DOHH2 (cell line): ENCODE measurements around the gene SLC2A9.

ENCODE experiments used
- EZH2phosphoT487 ChIP-seq: fragments of 200-600 bp; sonication (generic); IDR thresholded peaks from 2 replicates; pipeline ENCODE4 v1.6.1; 2017; ENCODE audit warnings: borderline replicate concordance, mild to moderate bottlenecking, antibody characterized with exemption, low read length, moderate library complexity, mixed read lengths
- TF ChIP-seq, protein P1 (sequence below): fragments of 200-600 bp; sonication (generic); IDR thresholded peaks from one replicate; pipeline ENCODE4 v1.5.1; 2014; ENCODE audit warnings: antibody characterized with exemption, mild to moderate bottlenecking, low read depth, low read length; ENCODE audit not compliant: poor library complexity, severe bottlenecking

DNA sequence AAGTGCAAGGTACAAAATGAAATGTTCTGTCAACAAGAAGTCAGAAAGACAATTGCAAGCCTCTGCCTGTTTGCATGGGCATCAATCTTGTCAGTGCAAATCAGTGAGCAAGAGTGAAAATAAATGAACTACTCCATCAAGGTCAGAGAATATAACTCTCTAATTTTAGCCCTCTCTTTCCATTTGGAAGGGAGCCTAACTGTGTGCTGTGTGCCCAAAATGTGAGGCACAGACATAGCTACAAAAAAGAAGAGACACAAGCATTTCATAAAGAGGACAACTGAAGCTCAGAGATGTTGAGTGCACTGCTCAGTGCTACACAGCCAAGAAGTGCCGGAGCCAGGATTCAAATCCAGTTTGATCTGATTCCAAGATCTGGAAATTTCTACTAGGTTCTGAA, 114.3 kb downstream of the SLC2A9 start:
- TF ChIP-seq, protein P1, sequence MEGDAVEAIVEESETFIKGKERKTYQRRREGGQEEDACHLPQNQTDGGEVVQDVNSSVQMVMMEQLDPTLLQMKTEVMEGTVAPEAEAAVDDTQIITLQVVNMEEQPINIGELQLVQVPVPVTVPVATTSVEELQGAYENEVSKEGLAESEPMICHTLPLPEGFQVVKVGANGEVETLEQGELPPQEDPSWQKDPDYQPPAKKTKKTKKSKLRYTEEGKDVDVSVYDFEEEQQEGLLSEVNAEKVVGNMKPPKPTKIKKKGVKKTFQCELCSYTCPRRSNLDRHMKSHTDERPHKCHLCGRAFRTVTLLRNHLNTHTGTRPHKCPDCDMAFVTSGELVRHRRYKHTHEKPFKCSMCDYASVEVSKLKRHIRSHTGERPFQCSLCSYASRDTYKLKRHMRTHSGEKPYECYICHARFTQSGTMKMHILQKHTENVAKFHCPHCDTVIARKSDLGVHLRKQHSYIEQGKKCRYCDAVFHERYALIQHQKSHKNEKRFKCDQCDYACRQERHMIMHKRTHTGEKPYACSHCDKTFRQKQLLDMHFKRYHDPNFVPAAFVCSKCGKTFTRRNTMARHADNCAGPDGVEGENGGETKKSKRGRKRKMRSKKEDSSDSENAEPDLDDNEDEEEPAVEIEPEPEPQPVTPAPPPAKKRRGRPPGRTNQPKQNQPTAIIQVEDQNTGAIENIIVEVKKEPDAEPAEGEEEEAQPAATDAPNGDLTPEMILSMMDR = no peak
- TF ChIP-seq EZH2phosphoT487 = no peak
